Measurements from ENCODE around the gene WDR64.
A peak's percentile ranks its signal among the peaks of the same experiment; 100 is the strongest.
"Not testable (repeated sequence)": the region's sequence is repeated elsewhere in the genome, so short reads cannot be mapped to it uniquely, and the experiment has no call there.

The WDR64 gene

DNA sequence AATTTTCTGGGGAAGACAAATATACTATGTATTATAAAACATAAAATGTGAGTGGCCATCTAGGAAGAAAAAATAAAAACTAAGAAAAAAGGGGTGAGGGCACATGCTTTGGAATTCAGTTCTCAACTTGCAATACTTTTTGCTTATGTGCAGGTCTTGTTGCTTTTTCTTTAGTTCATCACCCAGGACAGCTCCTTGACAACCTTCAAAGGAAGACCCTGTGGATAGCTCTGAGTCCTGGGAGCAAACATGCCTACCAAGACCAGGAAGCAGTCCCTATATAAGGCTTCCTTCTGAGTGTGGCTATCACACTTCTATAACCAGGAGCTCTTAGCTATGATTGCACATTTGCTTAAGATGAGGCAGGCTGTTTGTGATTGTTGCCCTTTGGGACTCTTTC, 78.0 kb downstream of the WDR64 start:
- peaks cover 14% of the 10 kb centered on the region for H3K4me1 ChIP-seq (ENCODE audit: low read length)
- H2AFZ ChIP-seq (ENCODE audit: low read depth, low read length) = no peak overlapping the region
- TF ChIP-seq EZH2phosphoT487 (IDR thresholded peaks at IDR 0.05; ENCODE audit: low read depth) = no peak
- TF ChIP-seq, protein P1, sequence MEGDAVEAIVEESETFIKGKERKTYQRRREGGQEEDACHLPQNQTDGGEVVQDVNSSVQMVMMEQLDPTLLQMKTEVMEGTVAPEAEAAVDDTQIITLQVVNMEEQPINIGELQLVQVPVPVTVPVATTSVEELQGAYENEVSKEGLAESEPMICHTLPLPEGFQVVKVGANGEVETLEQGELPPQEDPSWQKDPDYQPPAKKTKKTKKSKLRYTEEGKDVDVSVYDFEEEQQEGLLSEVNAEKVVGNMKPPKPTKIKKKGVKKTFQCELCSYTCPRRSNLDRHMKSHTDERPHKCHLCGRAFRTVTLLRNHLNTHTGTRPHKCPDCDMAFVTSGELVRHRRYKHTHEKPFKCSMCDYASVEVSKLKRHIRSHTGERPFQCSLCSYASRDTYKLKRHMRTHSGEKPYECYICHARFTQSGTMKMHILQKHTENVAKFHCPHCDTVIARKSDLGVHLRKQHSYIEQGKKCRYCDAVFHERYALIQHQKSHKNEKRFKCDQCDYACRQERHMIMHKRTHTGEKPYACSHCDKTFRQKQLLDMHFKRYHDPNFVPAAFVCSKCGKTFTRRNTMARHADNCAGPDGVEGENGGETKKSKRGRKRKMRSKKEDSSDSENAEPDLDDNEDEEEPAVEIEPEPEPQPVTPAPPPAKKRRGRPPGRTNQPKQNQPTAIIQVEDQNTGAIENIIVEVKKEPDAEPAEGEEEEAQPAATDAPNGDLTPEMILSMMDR (IDR thresholded peaks at IDR 0.05; ENCODE audit: low read depth, low read length) = no peak
- peaks cover 53% of the 10 kb centered on the region for H3K27me3 ChIP-seq (ENCODE audit: low read depth, low read length)
- H3K36me3 ChIP-seq (replicated peaks; ENCODE audit: low read depth, low read length) = no peaks in the 10 kb centered on the region
- H3K4me3 ChIP-seq (ENCODE audit: low read length) = no peak overlapping the region
- H3K27ac ChIP-seq (ENCODE audit: low read length) = no peak overlapping the region
- no peaks in the 10 kb centered on the region for H4K20me1 ChIP-seq (ENCODE audit: insufficient read depth, low read length)
- H3K9me3 ChIP-seq (ENCODE audit: insufficient read depth, low read length) = no peaks in the 10 kb centered on the region
- H3K79me2 ChIP-seq (ENCODE audit: low read length) = no peaks in the 10 kb centered on the region
- H3K9ac ChIP-seq (ENCODE audit: low read length) = no peak overlapping the region
- no peak overlapping the region for H3K4me2 ChIP-seq (ENCODE audit: low read length)

DNA sequence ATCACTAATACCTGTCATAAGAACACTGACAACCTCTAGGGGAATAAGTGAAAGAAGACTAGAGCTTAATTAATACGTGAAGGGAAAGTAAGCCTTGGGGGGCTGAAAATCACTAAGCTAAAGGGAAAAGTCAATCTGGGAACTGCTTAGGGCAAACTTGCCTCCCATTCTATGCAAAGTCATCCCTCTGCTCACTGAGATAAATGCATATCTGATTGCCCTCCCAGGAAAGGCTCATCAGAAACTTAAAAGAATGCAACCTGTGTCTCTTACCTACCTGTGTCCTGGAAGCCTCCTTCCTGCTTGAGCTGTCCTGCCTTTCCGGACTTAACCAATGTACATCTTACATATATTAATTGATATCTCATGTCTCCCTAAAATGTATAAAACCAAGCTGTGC, 81.8 kb downstream of the WDR64 start:
- Histone ChIP-seq H3K4me2 (ENCODE audit: low read length) (peak overlapping the region; percentile 18; the same call in 1 of the 2 replicates), H4K20me1 (ENCODE audit: insufficient read depth, low read length) (no peaks in the 10 kb centered on the region), H2AFZ (ENCODE audit: low read depth, low read length) (no peak overlapping the region), H3K4me3 (ENCODE audit: low read length) (no peak overlapping the region), H3K4me1 (ENCODE audit: low read length) (peaks cover 10% of the 10 kb centered on the region), H3K27ac (ENCODE audit: low read length) (no peak overlapping the region), H3K9me3 (ENCODE audit: insufficient read depth, low read length) (no peaks in the 10 kb centered on the region), H3K27me3 (ENCODE audit: low read depth, low read length) (peaks cover 66% of the 10 kb centered on the region), H3K36me3 (replicated peaks; ENCODE audit: low read depth, low read length) (no peaks in the 10 kb centered on the region), H3K79me2 (ENCODE audit: low read length) (no peaks in the 10 kb centered on the region), H3K9ac (ENCODE audit: low read length) (no peak overlapping the region)
- TF ChIP-seq EZH2phosphoT487 (IDR thresholded peaks at IDR 0.05; ENCODE audit: low read depth) = no peak
- TF ChIP-seq, protein P1 (IDR thresholded peaks at IDR 0.05; ENCODE audit: low read depth, low read length) = no peak

DNA sequence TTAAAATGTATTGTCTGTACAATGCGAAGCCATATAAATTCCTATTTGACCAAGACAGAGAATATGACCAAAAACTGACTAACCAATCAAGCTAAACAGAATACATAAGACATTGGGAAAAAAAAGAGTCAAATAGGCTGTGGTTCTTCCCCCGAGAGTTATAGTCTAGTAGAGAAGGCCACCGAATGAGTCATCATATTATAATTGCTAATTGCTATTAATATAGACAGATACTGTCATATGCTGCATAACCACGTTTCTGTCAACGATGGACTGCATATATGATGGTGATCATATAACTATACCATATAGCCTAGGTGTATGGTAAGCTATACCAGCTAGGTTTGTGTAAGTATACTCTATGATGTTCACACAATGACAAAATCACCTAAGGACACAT, 82.5 kb downstream of the WDR64 start:
- H3K4me3 ChIP-seq (ENCODE audit: low read length) = no peak overlapping the region

DNA sequence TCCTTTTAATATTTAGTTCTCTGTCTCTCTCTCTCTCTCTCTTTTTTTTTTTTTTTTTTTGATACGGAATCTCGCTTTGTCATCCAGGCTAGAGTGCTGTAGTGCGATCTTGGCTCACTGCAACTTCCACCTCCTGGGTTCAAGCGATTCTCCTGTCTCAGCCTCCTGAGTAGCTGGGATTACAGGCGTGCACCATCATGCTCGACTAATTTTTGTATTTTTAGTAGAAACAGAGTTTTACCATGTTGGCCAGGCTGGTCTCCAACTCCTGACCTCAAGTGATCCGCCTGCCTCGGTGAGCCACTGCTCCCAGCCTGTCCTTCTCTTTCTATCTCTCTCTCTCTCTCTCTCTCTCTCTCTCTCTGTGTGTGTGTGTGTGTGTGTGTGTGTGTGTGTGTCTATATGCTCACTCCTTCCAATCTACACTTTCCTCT, 83.4 kb downstream of the WDR64 start:
- not testable (repeated sequence) for H3K4me2 ChIP-seq (ENCODE audit: low read length); H2AFZ ChIP-seq (ENCODE audit: low read depth, low read length); H4K20me1 ChIP-seq (ENCODE audit: insufficient read depth, low read length)

More for the DNA sequence above, 82.5 kb downstream of the WDR64 start:
- Histone ChIP-seq H2AFZ (ENCODE audit: low read depth, low read length) (no peak overlapping the region), H3K27me3 (ENCODE audit: low read depth, low read length) (peaks cover 66% of the 10 kb centered on the region), H3K36me3 (replicated peaks; ENCODE audit: low read depth, low read length) (no peaks in the 10 kb centered on the region), H3K79me2 (ENCODE audit: low read length) (no peaks in the 10 kb centered on the region), H3K4me2 (ENCODE audit: low read length) (peak overlapping the region; percentile 18; the same call in 1 of the 2 replicates), H3K27ac (ENCODE audit: low read length) (no peak overlapping the region), H3K9me3 (ENCODE audit: insufficient read depth, low read length) (no peaks in the 10 kb centered on the region), H4K20me1 (ENCODE audit: insufficient read depth, low read length) (no peaks in the 10 kb centered on the region), H3K9ac (ENCODE audit: low read length) (no peak overlapping the region), H3K4me1 (ENCODE audit: low read length) (peaks cover 10% of the 10 kb centered on the region)
- TF ChIP-seq EZH2phosphoT487 (IDR thresholded peaks at IDR 0.05; ENCODE audit: low read depth) = no peak
- TF ChIP-seq, protein P1 (IDR thresholded peaks at IDR 0.05; ENCODE audit: low read depth, low read length) = no peak

DNA sequence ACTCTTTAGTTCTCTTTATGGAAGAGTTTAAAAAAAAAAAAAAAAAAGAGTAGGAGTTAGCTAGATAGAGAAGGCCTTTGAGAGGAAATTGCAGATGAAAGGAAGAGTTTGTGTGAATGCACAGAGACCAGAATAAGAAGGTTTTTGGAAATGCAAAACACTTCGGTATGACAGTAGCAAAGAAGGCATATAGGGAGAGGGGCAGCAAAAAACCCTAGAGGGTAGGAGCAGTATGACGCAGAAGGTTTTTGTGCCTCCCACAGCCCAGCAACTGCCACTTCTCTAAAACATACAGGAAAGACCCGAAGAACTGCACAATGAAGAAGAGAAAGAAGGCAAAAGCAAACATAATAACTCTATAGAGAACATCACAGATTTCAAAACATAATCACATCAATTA, 84.3 kb downstream of the WDR64 start:
- no peaks in the 10 kb centered on the region for H4K20me1 ChIP-seq (ENCODE audit: insufficient read depth, low read length)
- H3K4me2 ChIP-seq (ENCODE audit: low read length) = no peak overlapping the region
- peaks cover 65% of the 10 kb centered on the region for H3K27me3 ChIP-seq (ENCODE audit: low read depth, low read length)
- no peak for TF ChIP-seq EZH2phosphoT487 (IDR thresholded peaks at IDR 0.05; ENCODE audit: low read depth)
- TF ChIP-seq, protein P1 (IDR thresholded peaks at IDR 0.05; ENCODE audit: low read depth, low read length) = no peak
- no peak overlapping the region for H3K27ac ChIP-seq (ENCODE audit: low read length)
- H3K4me3 ChIP-seq (ENCODE audit: low read length) = no peak overlapping the region
- peaks cover 10% of the 10 kb centered on the region for H3K4me1 ChIP-seq (ENCODE audit: low read length)
- no peak overlapping the region for H2AFZ ChIP-seq (ENCODE audit: low read depth, low read length)
- no peak overlapping the region for H3K9ac ChIP-seq (ENCODE audit: low read length)
- no peaks in the 10 kb centered on the region for H3K79me2 ChIP-seq (ENCODE audit: low read length)
- no peaks in the 10 kb centered on the region for H3K36me3 ChIP-seq (replicated peaks; ENCODE audit: low read depth, low read length)
- H3K9me3 ChIP-seq (ENCODE audit: insufficient read depth, low read length) = no peaks in the 10 kb centered on the region

More for the DNA sequence above, 83.4 kb downstream of the WDR64 start:
- not testable (repeated sequence) for H3K79me2 ChIP-seq (ENCODE audit: low read length); H3K27ac ChIP-seq (ENCODE audit: low read length); H3K36me3 ChIP-seq (replicated peaks; ENCODE audit: low read depth, low read length); H3K9ac ChIP-seq (ENCODE audit: low read length); H3K4me3 ChIP-seq (ENCODE audit: low read length); H3K9me3 ChIP-seq (ENCODE audit: insufficient read depth, low read length)
- Histone ChIP-seq H3K4me1 (ENCODE audit: low read length) (peaks cover 10% of the 10 kb centered on the region), H3K27me3 (ENCODE audit: low read depth, low read length) (peaks cover 65% of the 10 kb centered on the region)

Measured in OCI-LY3 (cell line).